Measurements from ENCODE around the gene UBE2QL1. TPM values are rescaled to one million over a fixed set of nuclear protein-coding genes. Genes with fewer than 3 reads are reported as not detected.

The UBE2QL1 gene
- polyA plus RNA-seq, 1 of the 3 experiments (the other 2 are of a cell fraction) = 0.28 TPM

DNA sequence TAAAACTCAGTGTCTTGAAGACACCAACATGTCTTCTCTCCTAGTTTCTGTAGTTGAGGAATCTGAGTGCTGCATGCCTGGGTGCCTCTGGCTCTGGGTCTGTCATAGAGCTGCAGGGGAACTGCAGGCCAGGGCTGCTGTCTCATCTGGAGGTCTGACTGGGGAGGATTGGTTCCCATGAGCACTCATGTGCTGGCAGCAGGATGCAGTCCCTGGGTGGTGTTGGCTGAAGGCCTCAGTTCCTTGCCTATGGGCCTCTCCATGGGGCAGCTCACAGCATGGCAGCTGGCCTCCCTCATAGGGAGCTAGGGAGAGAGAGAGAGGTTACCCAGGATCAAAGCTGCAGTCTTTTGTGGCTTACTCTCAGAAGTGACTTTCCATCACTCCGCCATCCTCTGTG is 22.6 kb downstream of the UBE2QL1 start:
- CTCF ChIA-PET = interaction anchor here (1.7 kb wide), 1 partner anchor 17 kb away, joined by 7 read pairs; no protein-coding TSS in a partner anchor
- DNase-seq = no peak
- no peak overlapping the region for H3K4me2 ChIP-seq
- TF ChIP-seq, protein P1, sequence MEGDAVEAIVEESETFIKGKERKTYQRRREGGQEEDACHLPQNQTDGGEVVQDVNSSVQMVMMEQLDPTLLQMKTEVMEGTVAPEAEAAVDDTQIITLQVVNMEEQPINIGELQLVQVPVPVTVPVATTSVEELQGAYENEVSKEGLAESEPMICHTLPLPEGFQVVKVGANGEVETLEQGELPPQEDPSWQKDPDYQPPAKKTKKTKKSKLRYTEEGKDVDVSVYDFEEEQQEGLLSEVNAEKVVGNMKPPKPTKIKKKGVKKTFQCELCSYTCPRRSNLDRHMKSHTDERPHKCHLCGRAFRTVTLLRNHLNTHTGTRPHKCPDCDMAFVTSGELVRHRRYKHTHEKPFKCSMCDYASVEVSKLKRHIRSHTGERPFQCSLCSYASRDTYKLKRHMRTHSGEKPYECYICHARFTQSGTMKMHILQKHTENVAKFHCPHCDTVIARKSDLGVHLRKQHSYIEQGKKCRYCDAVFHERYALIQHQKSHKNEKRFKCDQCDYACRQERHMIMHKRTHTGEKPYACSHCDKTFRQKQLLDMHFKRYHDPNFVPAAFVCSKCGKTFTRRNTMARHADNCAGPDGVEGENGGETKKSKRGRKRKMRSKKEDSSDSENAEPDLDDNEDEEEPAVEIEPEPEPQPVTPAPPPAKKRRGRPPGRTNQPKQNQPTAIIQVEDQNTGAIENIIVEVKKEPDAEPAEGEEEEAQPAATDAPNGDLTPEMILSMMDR (IDR thresholded peaks at IDR 0.05) = no peak
- TF ChIP-seq FOSL2 (IDR thresholded peaks at IDR 0.05; ENCODE audit: borderline replicate concordance, low read depth) (no peak), JUND (IDR thresholded peaks at IDR 0.05) (no peak), SMC3 (IDR thresholded peaks at IDR 0.05; ENCODE audit: low read depth, low read length) (no peak), TAF1 (IDR thresholded peaks at IDR 0.05; ENCODE audit: borderline replicate concordance, low read depth, low read length) (no peak)
- POLR2A ChIA-PET = no interaction called here
- no peaks in the 10 kb centered on the region for H4K20me1 ChIP-seq (ENCODE audit: insufficient read depth)
- H3K9me3 ChIP-seq = no peaks in the 10 kb centered on the region
- no peak overlapping the region; a peak in 1 of 4 replicates for H3K4me3 ChIP-seq (ENCODE audit: low read depth in 2 of 2, low read length in 1 of 2)
- H3F3A ChIP-seq (replicated peaks; ENCODE audit: insufficient read depth) = no peaks in the 10 kb centered on the region
- H3K36me3 ChIP-seq (replicated peaks in 1 of 2; ENCODE audit: control insufficient read depth in 1 of 2, insufficient read depth in 2 of 2, low read length in 1 of 2) = peaks cover 0 to 5% of the 10 kb centered on the region in 2 experiments
- no peak overlapping the region for H3K27ac ChIP-seq (ENCODE audit: low read depth in 2 of 2, low read length in 1 of 2)
- H3K4me1 ChIP-seq (ENCODE audit: control insufficient read depth in 1 of 2, insufficient read depth in 2 of 2, low read depth in 1 of 2, low read length in 1 of 2) = peaks cover 0 to 53% of the 10 kb centered on the region in 2 experiments; a peak in 2 of 4 replicates
- WGBS (ENCODE audit: low lambda C conversion rate) = 67% methylated on average over 1 of the region's 1 CpG
- no peak overlapping the region for H2AFZ ChIP-seq (ENCODE audit: low read depth)
- H3K79me2 ChIP-seq (ENCODE audit: insufficient read depth) = no peaks in the 10 kb centered on the region
- no peaks in the 10 kb centered on the region for H3K9me2 ChIP-seq
- H3K9ac ChIP-seq = no peak overlapping the region
- H3K27me3 ChIP-seq (ENCODE audit: insufficient read depth) = no peaks in the 10 kb centered on the region

DNA sequence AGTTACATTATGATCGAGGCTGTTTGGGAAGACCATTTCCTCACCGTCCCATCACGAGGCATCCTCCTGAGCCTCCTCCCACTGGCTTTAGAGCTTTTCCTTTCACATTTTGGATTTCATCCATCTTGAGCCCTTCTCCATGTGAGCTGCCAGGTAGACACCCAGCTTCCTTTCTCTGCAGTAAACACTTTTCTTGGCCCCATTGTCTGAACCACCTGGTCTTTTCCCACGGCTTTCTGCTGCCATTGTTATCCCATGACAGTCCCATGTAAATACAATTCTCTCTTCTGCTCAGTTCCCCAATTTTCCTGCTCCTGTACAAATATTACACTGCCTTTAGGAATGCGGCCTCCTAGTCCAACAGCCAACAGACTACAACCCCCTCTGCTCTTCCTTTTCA is 24.1 kb downstream of the UBE2QL1 start:
- WGBS (ENCODE audit: low lambda C conversion rate) = 40% methylated on average over 5 of the region's 5 CpGs
- DNase-seq = no peak
- no peak overlapping the region for H3K4me3 ChIP-seq (ENCODE audit: low read depth in 2 of 2, low read length in 1 of 2)
- H4K20me1 ChIP-seq (ENCODE audit: insufficient read depth) = no peaks in the 10 kb centered on the region
- peaks cover 0 to 5% of the 10 kb centered on the region in 2 experiments for H3K36me3 ChIP-seq (replicated peaks in 1 of 2; ENCODE audit: control insufficient read depth in 1 of 2, insufficient read depth in 2 of 2, low read length in 1 of 2)
- peaks cover 0 to 51% of the 10 kb centered on the region in 2 experiments; a peak in 2 of 4 replicates for H3K4me1 ChIP-seq (ENCODE audit: control insufficient read depth in 1 of 2, insufficient read depth in 2 of 2, low read depth in 1 of 2, low read length in 1 of 2)
- no peaks in the 10 kb centered on the region for H3F3A ChIP-seq (replicated peaks; ENCODE audit: insufficient read depth)
- H2AFZ ChIP-seq (ENCODE audit: low read depth) = no peak overlapping the region
- POLR2A ChIA-PET = no interaction called here
- H3K9me3 ChIP-seq = no peaks in the 10 kb centered on the region
- TF ChIP-seq JUND (IDR thresholded peaks at IDR 0.05) = no peak
- TF ChIP-seq SIN3A (IDR thresholded peaks at IDR 0.05; ENCODE audit: borderline replicate concordance, low read depth, low read length) = no peak
- no peak for TF ChIP-seq CHD2 (IDR thresholded peaks at IDR 0.05; ENCODE audit: low read length, partially characterized antibody)
- no peak for TF ChIP-seq RXRA (IDR thresholded peaks at IDR 0.05; ENCODE audit: borderline replicate concordance, low read depth)
- TF ChIP-seq, protein P2, sequence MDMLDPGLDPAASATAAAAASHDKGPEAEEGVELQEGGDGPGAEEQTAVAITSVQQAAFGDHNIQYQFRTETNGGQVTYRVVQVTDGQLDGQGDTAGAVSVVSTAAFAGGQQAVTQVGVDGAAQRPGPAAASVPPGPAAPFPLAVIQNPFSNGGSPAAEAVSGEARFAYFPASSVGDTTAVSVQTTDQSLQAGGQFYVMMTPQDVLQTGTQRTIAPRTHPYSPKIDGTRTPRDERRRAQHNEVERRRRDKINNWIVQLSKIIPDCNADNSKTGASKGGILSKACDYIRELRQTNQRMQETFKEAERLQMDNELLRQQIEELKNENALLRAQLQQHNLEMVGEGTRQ (IDR thresholded peaks at IDR 0.05; ENCODE audit: borderline replicate concordance, low read depth, low read length) = no peak
- TF ChIP-seq FOXJ3 (CRISPR knock-in tag; IDR thresholded peaks at IDR 0.05) = no peak
- no peak for TF ChIP-seq FOXM1 (IDR thresholded peaks at IDR 0.05; ENCODE audit: low read depth)
- no peak for TF ChIP-seq YY1 (IDR thresholded peaks at IDR 0.05; ENCODE audit: low read depth)
- no peak for TF ChIP-seq ELF1 (IDR thresholded peaks at IDR 0.05)
- H3K4me2 ChIP-seq = no peak overlapping the region
- no peaks in the 10 kb centered on the region for H3K79me2 ChIP-seq (ENCODE audit: insufficient read depth)
- no peaks in the 10 kb centered on the region for H3K27me3 ChIP-seq (ENCODE audit: insufficient read depth)
- no peak overlapping the region for H3K27ac ChIP-seq (ENCODE audit: low read depth in 2 of 2, low read length in 1 of 2)
- H3K9me2 ChIP-seq = no peaks in the 10 kb centered on the region
- CTCF ChIA-PET = interaction anchor here (1.1 to 1.7 kb wide), 2 partner anchors 15 to 976 kb away, joined by 3 to 7 read pairs; no protein-coding TSS in a partner anchor
- no peak overlapping the region for H3K9ac ChIP-seq

Measured in SK-N-SH (cell line).